ENCODE measurements around the gene NBAS.

DNA sequence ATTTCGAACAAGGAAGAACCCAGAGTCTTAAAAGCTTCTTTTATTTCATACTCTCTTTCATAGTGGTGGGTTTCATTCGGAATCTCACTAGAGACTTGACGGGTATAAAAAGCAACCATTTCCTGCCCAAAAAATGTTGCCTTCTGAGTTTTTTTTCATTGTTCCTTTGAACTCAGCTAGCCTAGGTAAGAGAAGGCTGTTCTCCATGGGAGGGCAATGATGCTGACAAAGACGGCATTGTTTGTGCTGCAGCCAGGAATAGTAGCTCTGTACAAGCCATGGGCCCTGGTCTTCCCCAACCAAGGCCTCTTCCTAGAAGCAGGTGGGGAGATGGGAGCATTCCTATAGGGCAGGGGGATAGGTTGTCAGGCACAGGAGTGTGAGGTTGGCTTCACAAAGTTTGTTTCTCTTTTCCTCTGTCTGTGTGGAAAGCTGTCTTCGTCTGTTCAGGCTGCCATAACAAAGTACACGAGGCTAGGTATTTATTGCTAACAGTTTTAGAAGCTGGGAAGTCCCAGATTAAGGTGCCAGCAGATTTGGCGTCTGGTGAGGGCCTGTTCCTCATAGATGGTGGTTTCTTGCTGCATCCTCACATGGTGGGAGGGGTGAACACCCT is 405.1 kb downstream of the NBAS start:
- TF ChIP-seq POLR2A (IDR thresholded peaks at IDR 0.05; ENCODE audit: low read length), result no peak
- no peak for TF ChIP-seq GATA1 (IDR thresholded peaks at IDR 0.05; ENCODE audit: low read depth, low read length)
